KMS-11 (cell line): ENCODE data around the gene JMY.
A peak's percentile ranks its signal among the peaks of the same experiment; 100 is the strongest.

Experiments used
- H2AFZ ChIP-seq: fragments of 200-600 bp; sonication (generic); 2 replicates; pipeline ENCODE4 v1.6.1; 2016; ENCODE audit warnings: antibody characterized with exemption, mixed run types, low read depth
- H3K27ac ChIP-seq: fragments of 200-600 bp; sonication (generic); 2 replicates; pipeline ENCODE4 v1.6.1; 2016; ENCODE audit warnings: mild to moderate bottlenecking, mixed run types
- H3K27me3 ChIP-seq: fragments of 200-600 bp; sonication (generic); 2 replicates; pipeline ENCODE4 v1.6.1; 2017; ENCODE audit warnings: mild to moderate bottlenecking, low read depth, mixed run types, moderate library complexity; ENCODE audit not compliant: insufficient read depth
- H3K36me3 ChIP-seq: fragments of 200-600 bp; sonication (generic); 2 replicates; pipeline ENCODE4 v1.6.1; 2017; ENCODE audit warnings: mild to moderate bottlenecking, mixed run types; ENCODE audit not compliant: insufficient read depth
- H3K4me1 ChIP-seq: fragments of 200-600 bp; sonication (generic); 2 replicates; pipeline ENCODE4 v1.6.1; 2016; ENCODE audit warnings: mild to moderate bottlenecking, low read depth, mixed run types; ENCODE audit not compliant: poor library complexity, severe bottlenecking
- H3K4me2 ChIP-seq: fragments of 200-600 bp; sonication (generic); 2 replicates; pipeline ENCODE4 v1.7.0; 2016; ENCODE audit warnings: mild to moderate bottlenecking, mixed run types
- H3K4me3 ChIP-seq: fragments of 200-600 bp; sonication (generic); IDR thresholded peaks from 2 replicates; pipeline ENCODE4 v1.6.1; 2017; ENCODE audit warnings: low read depth, low read length, mixed read lengths; ENCODE audit not compliant: insufficient read depth
- H3K79me2 ChIP-seq: fragments of 200-600 bp; sonication (generic); 2 replicates; pipeline ENCODE4 v1.6.1; 2016; ENCODE audit warnings: low read depth, mixed run types; ENCODE audit not compliant: insufficient read depth
- H3K9ac ChIP-seq: fragments of 200-600 bp; sonication (generic); 2 replicates; pipeline ENCODE4 v1.6.1; 2016; ENCODE audit warnings: mild to moderate bottlenecking, mixed run types
- H4K20me1 ChIP-seq: fragments of 200-600 bp; sonication (generic); 2 replicates; pipeline ENCODE4 v1.6.1; 2016; ENCODE audit warnings: mild to moderate bottlenecking, mixed run types; ENCODE audit not compliant: insufficient read depth
- TF ChIP-seq, protein P1 (sequence below): fragments of 200-600 bp; sonication (generic); conservative IDR thresholded peaks from 2 replicates; pipeline ENCODE4 v1.6.1; 2017; ENCODE audit warnings: low read depth, mild to moderate bottlenecking, antibody characterized with exemption, low read length, moderate library complexity, mixed read lengths

The JMY gene

DNA sequence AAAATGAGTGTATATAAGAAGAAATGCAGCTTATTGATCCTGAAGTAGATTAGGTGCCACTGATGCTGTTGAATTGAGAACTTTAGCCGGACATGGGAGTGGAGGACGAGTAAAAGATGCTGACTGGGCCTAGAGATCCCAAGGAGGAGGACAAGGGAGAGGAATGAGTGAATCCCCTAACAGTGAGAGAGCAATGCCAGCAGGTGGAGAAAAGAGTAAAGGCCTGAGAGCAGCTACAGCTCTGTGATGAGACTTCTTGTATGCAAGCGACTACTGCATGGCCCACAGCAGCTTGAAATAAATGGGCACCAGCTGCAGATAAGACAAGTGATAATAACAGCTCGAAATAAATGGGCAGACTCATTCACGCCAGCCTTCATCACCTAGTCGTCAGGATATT, 44.5 kb upstream of the JMY start:
- Histone ChIP-seq H3K36me3 (no peaks in the 10 kb centered on the region), H3K79me2 (no peaks in the 10 kb centered on the region), H3K27ac (no peak overlapping the region), H4K20me1 (no peaks in the 10 kb centered on the region), H3K4me1 (no peaks in the 10 kb centered on the region), H3K27me3 (no peaks in the 10 kb centered on the region), H3K4me3 (no peak overlapping the region), H3K4me2 (no peak overlapping the region), H2AFZ (no peak overlapping the region), H3K9ac (no peak overlapping the region)
- TF ChIP-seq, protein P1, sequence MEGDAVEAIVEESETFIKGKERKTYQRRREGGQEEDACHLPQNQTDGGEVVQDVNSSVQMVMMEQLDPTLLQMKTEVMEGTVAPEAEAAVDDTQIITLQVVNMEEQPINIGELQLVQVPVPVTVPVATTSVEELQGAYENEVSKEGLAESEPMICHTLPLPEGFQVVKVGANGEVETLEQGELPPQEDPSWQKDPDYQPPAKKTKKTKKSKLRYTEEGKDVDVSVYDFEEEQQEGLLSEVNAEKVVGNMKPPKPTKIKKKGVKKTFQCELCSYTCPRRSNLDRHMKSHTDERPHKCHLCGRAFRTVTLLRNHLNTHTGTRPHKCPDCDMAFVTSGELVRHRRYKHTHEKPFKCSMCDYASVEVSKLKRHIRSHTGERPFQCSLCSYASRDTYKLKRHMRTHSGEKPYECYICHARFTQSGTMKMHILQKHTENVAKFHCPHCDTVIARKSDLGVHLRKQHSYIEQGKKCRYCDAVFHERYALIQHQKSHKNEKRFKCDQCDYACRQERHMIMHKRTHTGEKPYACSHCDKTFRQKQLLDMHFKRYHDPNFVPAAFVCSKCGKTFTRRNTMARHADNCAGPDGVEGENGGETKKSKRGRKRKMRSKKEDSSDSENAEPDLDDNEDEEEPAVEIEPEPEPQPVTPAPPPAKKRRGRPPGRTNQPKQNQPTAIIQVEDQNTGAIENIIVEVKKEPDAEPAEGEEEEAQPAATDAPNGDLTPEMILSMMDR, result no peak

- Histone ChIP-seq H4K20me1 (no peaks in the 10 kb centered on the region), H3K27me3 (no peaks in the 10 kb centered on the region), H3K4me2 (no peak overlapping the region), H3K36me3 (no peaks in the 10 kb centered on the region), H3K27ac (no peak overlapping the region), H3K9ac (no peak overlapping the region), H3K79me2 (no peaks in the 10 kb centered on the region), H2AFZ (no peak overlapping the region), H3K4me3 (no peak overlapping the region), H3K4me1 (no peaks in the 10 kb centered on the region)
- TF ChIP-seq, protein P1, result no peak
Measured at GRCh38 chr5:79193643-79194042, 42.3 kb upstream of the JMY start.

- H3K27me3 ChIP-seq, result no peaks in the 10 kb centered on the region
- H3K4me3 ChIP-seq, result no peak overlapping the region
- no peak overlapping the region for H3K9ac ChIP-seq
- H3K79me2 ChIP-seq, result no peaks in the 10 kb centered on the region
- H2AFZ ChIP-seq, result no peak overlapping the region
- H3K4me1 ChIP-seq, result no peaks in the 10 kb centered on the region
- TF ChIP-seq, protein P1, result peak; percentile 68
- no peak overlapping the region for H3K27ac ChIP-seq
- H4K20me1 ChIP-seq, result no peaks in the 10 kb centered on the region
- no peak overlapping the region for H3K4me2 ChIP-seq
- H3K36me3 ChIP-seq, result no peaks in the 10 kb centered on the region
Measured at GRCh38 chr5:79200573-79201183, 35.3 kb upstream of the JMY start.

DNA sequence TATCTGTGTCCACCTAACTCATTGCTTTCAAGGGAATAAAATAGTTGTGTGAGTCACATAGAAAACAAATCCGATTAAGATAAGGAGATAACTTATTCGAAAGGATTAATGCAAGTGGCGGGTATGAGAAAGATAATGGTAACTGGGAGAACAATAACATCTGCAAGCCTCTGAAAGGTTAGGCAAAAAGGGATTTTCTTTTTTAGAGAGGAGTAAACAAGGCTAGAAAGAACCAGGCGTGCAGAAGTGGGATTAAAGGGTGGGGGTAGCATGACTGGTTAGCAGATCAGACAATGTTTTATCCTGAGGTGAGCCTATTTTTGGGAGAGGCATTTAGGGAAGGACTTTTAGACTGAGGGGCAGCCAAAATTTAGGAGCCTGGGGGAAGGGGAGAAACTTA, 34.7 kb upstream of the JMY start:
- Histone ChIP-seq H3K9ac (no peak overlapping the region), H2AFZ (no peak overlapping the region), H3K79me2 (no peaks in the 10 kb centered on the region), H3K4me3 (no peak overlapping the region), H3K36me3 (no peaks in the 10 kb centered on the region), H4K20me1 (no peaks in the 10 kb centered on the region), H3K27ac (no peak overlapping the region), H3K27me3 (no peaks in the 10 kb centered on the region), H3K4me1 (no peaks in the 10 kb centered on the region), H3K4me2 (no peak overlapping the region)
- TF ChIP-seq, protein P1, result no peak
